ENCODE results near the gene DCBLD1.

Gene DCBLD1

GRCh38 chr6:117493470-117493869, 11.0 kb downstream of the DCBLD1 start:
- TF ChIP-seq CTCF (IDR thresholded peaks at IDR 0.05; ENCODE audit: insufficient read depth, missing control alignments), result no peak
- FAIRE-seq (no peak), DNase-seq (ENCODE audit: insufficient read length, low spot score) (no peak)

DNA sequence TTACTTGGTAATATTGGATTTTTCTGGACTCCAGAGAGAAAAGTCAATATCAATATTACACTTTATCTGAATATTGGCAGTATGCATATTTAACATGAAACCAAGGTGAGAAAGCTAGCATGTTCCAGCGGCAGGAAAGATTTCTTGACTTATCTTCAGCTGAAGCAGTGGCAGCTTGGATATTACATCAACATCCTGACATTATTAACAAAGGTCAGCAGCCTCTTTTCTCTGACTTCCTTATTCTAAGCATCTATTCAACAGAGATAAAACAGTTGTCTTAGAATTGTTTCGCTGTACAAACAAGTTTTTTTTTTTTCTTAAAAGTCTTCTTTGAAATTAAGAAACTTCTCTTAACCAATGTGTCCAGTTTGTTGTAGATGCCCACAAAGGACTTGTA, 11.8 kb downstream of the DCBLD1 start:
- no peak for FAIRE-seq
- no peak for DNase-seq (ENCODE audit: insufficient read length, low spot score)
- TF ChIP-seq CTCF (IDR thresholded peaks at IDR 0.05; ENCODE audit: insufficient read depth, missing control alignments), result no peak

DNA sequence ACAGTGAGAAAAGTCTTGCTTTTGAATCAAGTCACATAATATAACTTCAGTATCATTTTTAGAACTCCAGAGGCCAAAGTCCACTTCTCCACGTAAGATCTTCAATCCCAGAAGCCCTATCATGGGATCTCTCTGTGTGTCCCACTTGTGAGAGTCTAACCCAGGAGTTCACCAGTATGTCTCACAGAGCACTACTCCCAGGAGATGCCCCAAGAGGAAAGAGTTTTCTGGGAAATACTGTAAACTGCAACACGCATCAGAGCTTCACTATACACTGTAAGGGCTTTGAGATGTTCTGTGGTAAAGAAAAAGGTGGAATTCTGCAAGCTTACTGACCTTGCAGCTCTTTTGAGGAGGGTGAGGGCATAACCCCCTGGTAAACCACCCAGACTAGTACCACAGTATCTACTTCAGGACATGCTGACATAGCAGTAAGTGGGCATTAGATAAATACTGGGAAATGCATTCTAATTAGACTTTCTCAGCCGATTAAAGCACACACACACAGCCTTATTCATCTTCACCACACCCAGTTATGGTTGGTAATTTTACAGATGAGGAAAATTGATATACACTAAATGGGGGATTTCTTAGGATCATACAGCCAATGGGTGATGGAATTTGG, 12.3 kb downstream of the DCBLD1 start:
- DNase-seq (ENCODE audit: insufficient read length, low spot score) (no peak), FAIRE-seq (no peak)
- no peak for TF ChIP-seq CTCF (IDR thresholded peaks at IDR 0.05; ENCODE audit: insufficient read depth, missing control alignments)

DNA sequence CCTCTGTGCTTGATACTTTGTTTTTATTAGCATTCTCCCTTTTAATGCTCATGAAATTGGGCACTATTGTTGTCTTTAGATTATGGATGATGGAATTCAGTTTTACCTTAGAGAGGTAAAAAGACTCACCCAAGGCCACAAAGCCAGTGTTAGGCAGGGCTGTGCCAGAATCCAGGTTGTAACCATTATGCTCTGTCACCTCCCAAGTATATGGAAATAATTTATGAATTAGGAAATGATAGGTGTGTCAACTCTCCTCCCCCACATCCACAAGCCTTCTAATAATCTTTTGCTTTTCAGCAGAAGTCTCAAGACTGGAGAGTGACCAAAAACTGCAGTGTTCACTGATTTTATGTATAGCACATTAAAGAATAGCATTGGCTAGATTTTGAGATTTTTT, 13.0 kb downstream of the DCBLD1 start:
- FAIRE-seq (no peak), DNase-seq (ENCODE audit: insufficient read length, low spot score) (no peak)
- no peak for TF ChIP-seq CTCF (IDR thresholded peaks at IDR 0.05; ENCODE audit: insufficient read depth, missing control alignments)

GRCh38 chr6:117495869-117496268, 13.4 kb downstream of the DCBLD1 start:
- DNase-seq (ENCODE audit: insufficient read length, low spot score) (no peak), FAIRE-seq (no peak)
- TF ChIP-seq CTCF (IDR thresholded peaks at IDR 0.05; ENCODE audit: insufficient read depth, missing control alignments), result no peak

DNA sequence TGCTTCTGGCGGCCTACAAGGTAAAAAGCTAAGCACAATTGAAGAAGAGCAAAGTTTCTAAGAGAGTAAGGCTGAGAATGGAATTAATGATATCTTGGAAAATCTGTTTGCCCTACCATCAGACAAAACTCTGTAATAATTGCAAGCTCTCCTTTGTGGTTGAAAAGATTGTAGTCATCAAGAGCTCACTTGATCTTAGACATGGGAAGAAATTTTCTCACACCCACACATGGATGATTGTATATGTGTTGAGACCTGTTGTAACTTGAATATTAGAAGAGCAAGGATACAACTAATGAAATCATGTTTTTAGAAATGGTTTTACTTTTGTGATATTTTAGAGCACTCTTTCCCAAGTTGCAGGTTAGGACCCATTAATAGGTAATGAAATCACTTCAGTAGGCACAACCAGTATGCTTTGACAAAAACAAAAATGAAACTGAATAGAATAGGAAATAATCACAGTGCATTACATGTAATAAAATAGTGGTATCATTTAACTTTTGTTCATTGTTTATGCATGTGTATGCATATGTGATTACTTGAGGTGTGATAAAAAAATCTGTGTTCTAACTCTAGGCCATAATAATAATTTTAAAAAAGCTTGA, 14.0 kb downstream of the DCBLD1 start:
- DNase-seq (ENCODE audit: insufficient read length, low spot score) (no peak), FAIRE-seq (no peak)
- TF ChIP-seq CTCF (IDR thresholded peaks at IDR 0.05; ENCODE audit: insufficient read depth, missing control alignments), result no peak

GRCh38 chr6:117497237-117497636, 14.8 kb downstream of the DCBLD1 start:
- TF ChIP-seq CTCF (IDR thresholded peaks at IDR 0.05; ENCODE audit: insufficient read depth, missing control alignments), result no peak
- FAIRE-seq, result no peak
- no peak for DNase-seq (ENCODE audit: insufficient read length, low spot score)

All from D721Med (cell line).